Measurements from ENCODE around the gene SLC25A14.

Gene SLC25A14, protein sequence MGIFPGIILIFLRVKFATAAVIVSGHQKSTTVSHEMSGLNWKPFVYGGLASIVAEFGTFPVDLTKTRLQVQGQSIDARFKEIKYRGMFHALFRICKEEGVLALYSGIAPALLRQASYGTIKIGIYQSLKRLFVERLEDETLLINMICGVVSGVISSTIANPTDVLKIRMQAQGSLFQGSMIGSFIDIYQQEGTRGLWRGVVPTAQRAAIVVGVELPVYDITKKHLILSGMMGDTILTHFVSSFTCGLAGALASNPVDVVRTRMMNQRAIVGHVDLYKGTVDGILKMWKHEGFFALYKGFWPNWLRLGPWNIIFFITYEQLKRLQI

DNA sequence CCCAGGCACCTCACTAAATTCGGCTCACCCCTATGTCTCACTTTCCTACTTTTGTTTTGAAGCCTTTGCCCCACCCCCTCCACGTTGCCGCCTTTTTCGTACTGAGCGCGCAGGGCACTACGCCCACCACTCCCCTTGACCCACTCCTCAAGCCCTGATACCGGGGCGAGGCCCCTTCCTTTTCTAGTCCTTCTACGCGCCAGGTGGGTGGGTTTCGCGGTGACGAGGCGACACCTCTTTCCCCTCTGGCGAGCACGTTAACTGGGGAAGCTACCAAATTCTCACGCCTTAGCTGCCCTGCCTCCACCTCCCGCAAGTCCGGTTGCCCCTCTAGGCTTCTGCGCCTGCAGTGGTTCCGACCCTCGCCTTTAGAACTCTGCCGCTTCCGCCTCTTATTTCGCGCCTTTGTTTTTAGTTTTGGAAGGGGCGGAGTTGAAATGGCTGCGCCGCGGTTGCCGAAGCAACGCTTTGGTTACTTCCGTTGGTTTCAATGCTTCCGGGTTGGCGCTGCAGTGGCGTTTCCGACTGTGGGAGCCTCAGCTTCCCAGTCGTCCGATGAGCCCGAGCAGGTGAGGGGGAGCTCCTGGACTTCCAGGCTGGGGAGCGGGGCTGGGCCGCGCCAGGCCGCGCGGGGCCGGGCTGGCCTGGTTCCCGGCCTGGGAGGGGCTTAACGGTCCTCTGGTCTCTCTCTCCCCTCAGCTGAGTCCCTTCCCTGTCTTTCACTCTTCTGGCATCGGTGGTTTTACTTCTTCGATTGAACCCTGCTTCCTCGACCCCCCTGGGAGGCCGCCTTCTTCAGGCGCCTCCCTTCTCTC, at the start of gene SLC25A14:
Gene SLC25A14 (plus strand): TSS at position 512 of the 815 bp plus-strand sequence. CDS start 360 bp downstream, outside the sequence.
- TF ChIP-seq, protein P1, sequence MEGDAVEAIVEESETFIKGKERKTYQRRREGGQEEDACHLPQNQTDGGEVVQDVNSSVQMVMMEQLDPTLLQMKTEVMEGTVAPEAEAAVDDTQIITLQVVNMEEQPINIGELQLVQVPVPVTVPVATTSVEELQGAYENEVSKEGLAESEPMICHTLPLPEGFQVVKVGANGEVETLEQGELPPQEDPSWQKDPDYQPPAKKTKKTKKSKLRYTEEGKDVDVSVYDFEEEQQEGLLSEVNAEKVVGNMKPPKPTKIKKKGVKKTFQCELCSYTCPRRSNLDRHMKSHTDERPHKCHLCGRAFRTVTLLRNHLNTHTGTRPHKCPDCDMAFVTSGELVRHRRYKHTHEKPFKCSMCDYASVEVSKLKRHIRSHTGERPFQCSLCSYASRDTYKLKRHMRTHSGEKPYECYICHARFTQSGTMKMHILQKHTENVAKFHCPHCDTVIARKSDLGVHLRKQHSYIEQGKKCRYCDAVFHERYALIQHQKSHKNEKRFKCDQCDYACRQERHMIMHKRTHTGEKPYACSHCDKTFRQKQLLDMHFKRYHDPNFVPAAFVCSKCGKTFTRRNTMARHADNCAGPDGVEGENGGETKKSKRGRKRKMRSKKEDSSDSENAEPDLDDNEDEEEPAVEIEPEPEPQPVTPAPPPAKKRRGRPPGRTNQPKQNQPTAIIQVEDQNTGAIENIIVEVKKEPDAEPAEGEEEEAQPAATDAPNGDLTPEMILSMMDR (IDR thresholded peaks at IDR 0.05; ENCODE audit: low read depth, low read length, missing control alignments): no peak
- in situ Hi-C loops (cut with HindIII; ENCODE audit: low pct_ligation_motif_present, low sequenced_read_pairs): no loop called here
- Histone ChIP-seq H3K27ac (peak within 1 kb of the TSS; percentile 13), H3K4me3 (ENCODE audit: low read depth, low read length) (peak within 1 kb of the TSS; percentile 79), H3K27me3 (replicated peaks) (no peaks in the 10 kb centered on the region), H3K36me3 (replicated peaks) (no peaks in the 10 kb centered on the region)
- DNase-seq: peak; percentile 34

DNA sequence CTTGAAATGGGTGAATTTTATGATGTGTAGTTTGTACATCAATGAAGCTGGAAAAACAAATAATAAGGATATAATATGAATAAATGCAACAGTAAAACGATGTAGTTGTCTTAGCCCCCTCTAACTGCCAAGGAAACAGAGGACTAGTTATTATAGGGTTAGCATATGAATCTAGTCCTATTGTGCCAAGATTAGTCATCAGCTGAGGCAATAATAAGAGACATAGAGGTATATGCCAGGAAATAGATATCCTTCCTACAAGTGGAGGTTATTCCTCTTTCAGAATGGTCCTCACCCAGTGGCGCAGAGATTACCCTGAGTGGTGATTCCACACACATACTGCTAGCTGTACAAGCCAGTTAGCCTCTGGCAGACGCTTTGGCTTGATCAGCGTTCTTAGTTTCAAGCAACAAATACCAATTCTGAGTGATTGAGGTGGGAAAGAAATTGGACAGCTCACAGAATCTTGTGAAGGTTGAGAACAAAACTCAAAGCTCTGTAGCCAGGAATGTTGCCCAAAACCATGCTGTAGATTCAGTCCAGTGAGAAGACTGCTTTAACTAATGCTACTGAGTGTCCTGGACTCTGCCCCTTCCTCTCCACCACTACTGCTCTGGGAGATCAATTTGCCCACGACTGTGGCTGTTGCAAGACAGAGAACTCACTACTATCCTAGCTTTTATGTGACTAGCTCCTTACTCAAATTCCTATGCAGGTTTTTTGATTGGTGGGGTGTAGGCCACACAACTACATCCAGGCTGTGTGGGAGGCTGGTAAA, 44.0 kb upstream of the SLC25A14 start:
- TF ChIP-seq, protein P1 (IDR thresholded peaks at IDR 0.05; ENCODE audit: low read depth, low read length, missing control alignments): no peak

DNA sequence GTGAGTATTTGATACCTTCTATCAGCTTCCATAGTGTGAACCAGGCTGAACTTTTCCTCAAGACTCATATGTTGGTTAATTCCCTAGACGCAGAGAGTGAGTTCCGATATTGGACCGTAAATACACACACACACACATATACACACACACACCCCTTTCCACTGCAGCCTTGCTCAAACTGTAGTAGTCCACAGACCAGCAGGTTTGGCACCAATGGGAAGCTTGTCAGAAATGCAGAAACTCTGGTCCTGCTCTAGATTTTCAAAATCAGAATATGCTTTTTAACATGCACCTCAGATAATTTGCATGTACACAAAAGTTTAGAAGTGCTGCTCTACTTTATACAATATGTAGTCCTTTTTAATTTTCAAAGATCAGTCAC, 43.4 kb upstream of the SLC25A14 start:
- Histone ChIP-seq H3K36me3 (replicated peaks) (no peaks in the 10 kb centered on the region), H3K27me3 (replicated peaks) (no peaks in the 10 kb centered on the region), H3K27ac (no peak overlapping the region), H3K4me3 (ENCODE audit: low read depth, low read length) (no peak overlapping the region)
- DNase-seq: no peak
- TF ChIP-seq, protein P1 (IDR thresholded peaks at IDR 0.05; ENCODE audit: low read depth, low read length, missing control alignments): no peak
- in situ Hi-C loops (cut with HindIII; ENCODE audit: low pct_ligation_motif_present, low sequenced_read_pairs): no loop called here

More for the DNA sequence above, 44.0 kb upstream of the SLC25A14 start:
- Histone ChIP-seq H3K27ac (no peak overlapping the region), H3K4me3 (ENCODE audit: low read depth, low read length) (no peak overlapping the region), H3K27me3 (replicated peaks) (no peaks in the 10 kb centered on the region), H3K36me3 (replicated peaks) (no peaks in the 10 kb centered on the region)
- no peak for DNase-seq
- in situ Hi-C loops (cut with HindIII; ENCODE audit: low pct_ligation_motif_present, low sequenced_read_pairs): no loop called here

DNA sequence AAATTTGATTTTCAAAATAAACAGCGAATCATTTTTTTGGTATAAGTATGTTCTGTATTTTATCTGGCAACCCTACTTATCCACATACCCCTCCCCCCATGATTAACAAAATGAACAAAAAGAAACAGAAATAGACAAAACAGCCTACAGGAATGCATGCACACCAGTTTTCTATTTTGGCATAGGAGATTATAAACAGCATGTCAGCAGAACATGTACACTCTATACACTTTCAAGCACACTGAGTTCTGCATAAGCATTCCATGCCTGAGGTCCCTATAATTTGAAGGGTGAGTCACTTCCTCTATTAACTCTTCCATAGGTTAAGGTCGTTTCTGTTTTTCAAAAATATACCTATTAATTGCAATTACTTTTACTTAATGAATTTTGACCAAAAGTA, 43.0 kb upstream of the SLC25A14 start:
- Histone ChIP-seq H3K27me3 (replicated peaks) (no peaks in the 10 kb centered on the region), H3K36me3 (replicated peaks) (no peaks in the 10 kb centered on the region), H3K27ac (no peak overlapping the region), H3K4me3 (ENCODE audit: low read depth, low read length) (no peak overlapping the region)
- in situ Hi-C loops (cut with HindIII; ENCODE audit: low pct_ligation_motif_present, low sequenced_read_pairs): no loop called here
- no peak for DNase-seq
- TF ChIP-seq, protein P1 (IDR thresholded peaks at IDR 0.05; ENCODE audit: low read depth, low read length, missing control alignments): no peak

DNA sequence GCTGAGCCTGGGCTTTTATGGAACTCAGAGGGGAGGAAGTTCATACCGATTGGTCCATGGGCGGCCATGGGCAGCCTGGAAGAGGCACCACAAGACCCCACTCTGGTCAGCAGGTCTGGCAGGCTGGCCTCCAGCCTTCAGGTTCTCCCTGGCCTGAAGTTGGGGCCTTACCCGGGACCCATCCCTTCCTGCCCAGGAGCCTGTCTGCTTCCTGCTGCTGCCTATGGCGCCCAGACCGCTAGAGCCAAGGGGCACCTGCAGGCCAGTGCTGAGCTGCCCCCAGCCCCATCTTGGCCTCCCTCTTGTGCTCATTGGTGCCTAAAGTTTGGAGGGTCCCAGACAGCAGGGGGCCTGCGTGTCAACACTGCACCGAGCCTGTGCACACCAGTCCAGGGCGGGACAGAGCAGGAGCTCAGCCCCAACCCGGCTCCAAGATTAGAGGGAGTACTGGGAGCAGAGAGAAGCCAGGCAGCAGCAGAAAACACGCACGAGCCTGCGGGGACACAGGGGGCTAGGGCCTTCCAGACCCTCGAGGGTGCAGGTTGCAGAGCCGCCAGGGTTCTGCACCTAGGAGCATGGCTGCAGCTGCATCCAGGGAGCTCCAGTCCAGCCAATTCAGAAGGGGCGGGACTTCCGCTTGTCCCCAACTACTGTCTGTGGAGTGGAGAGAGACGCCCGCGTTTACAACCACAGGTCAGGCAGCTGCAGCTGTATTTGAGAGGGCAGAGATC, 40.3 kb upstream of the SLC25A14 start:
- Histone ChIP-seq H3K4me3 (ENCODE audit: low read depth, low read length) (no peak overlapping the region), H3K27ac (no peak overlapping the region), H3K36me3 (replicated peaks) (no peaks in the 10 kb centered on the region), H3K27me3 (replicated peaks) (no peaks in the 10 kb centered on the region)
- DNase-seq: no peak
- in situ Hi-C loops (cut with HindIII; ENCODE audit: low pct_ligation_motif_present, low sequenced_read_pairs): no loop called here
- TF ChIP-seq, protein P1 (IDR thresholded peaks at IDR 0.05; ENCODE audit: low read depth, low read length, missing control alignments): no peak
